Adrenal gland (tissue), 12 donors: Measurements from ENCODE around the gene PPM1J. TPM values are rescaled to one million over a fixed set of nuclear protein-coding genes. Genes with fewer than 3 reads are reported as not detected.
"Not testable (repeated sequence)": the region's sequence is repeated elsewhere in the genome, so short reads cannot be mapped to it uniquely, and the experiment has no call there.

Experiments
- DNase-seq, 7 donors: peaks; one replicate each; pipeline ENCODE4 v3.0.0-alpha.2; 2019 to 2020
- H3K27ac ChIP-seq, 5 donors: fragments of 200-600 bp; sonication (generic) in 4 of 5; 1 replicate in 3 of 5; 2 replicates in 2 of 5; pipeline versions ENCODE4 v1.5.1 to v1.8.0; 2016 to 2020; ENCODE audit warnings: mild to moderate bottlenecking in 1 of 5
- H3K27me3 ChIP-seq: fragments of 200-600 bp; 2 replicates; pipeline ENCODE4 v1.8.0; 2021
- H3K36me3 ChIP-seq, 2 donors: fragments of 200-600 bp; replicated peaks in 1 of 2; 1 replicate in 1 of 2; 2 replicates in 1 of 2; pipeline versions ENCODE4 v1.5.1 to v1.8.0; 2018 to 2022
- H3K4me1 ChIP-seq, 2 donors: fragments of 200-600 bp; replicated peaks in 1 of 2; 1 replicate in 1 of 2; 2 replicates in 1 of 2; pipeline versions ENCODE4 v1.5.1 to v1.8.0; 2018 to 2021
- H3K4me3 ChIP-seq, 4 donors: fragments of 200-600 bp; sonication (generic) in 3 of 4; one replicate each; pipeline ENCODE4 v1.5.1; 2016 to 2018
- H3K9me3 ChIP-seq, 3 donors: fragments of 200-600 bp; sonication (generic) in 1 of 3; replicated peaks in 1 of 3; 1 replicate in 2 of 3; 2 replicates in 1 of 3; pipeline versions ENCODE4 v1.5.1 to v1.8.0; 2016 to 2021
- POLR2A ChIP-seq, 2 donors: fragments of 450-650 bp; IDR thresholded peaks; one replicate each; pipeline ENCODE4 v1.6.1; 2017; ENCODE audit warnings: antibody characterized with exemption in 2 of 2, mild to moderate bottlenecking in 2 of 2, moderate library complexity in 1 of 2
- WGBS, 4 donors: extraction: QIAGEN DNeasy Blood & Tissue Kit in 2 of 4; methylation state at CpG; one replicate each; pipeline versions ENCODE4 v1.1.5 to v1.1.7; 2013 to 2017; 5-methylcytosine and 5-hydroxymethylcytosine counted together
- intact Hi-C, 2 donors: fragments of 100-400 bp; cut with DNase I; formaldehyde crosslinking; loops; one replicate each; pipeline versions ENCODE4 v1.14.1 to v1.15.0; 2022 to 2023
- polyA plus RNA-seq, 3 donors: library from polyadenylated mRNA; stranded (reverse); fragments of 200-250 nt in 2 of 3; fragments of 350-450 nt in 1 of 3; fragmentation: Illumina TruSeq in 1 of 3; extraction: RNeasy Lipid Tissue Mini Kit (QIAGEN cat#74804) in 1 of 3; gene quantifications; one replicate each; pipeline ENCODE4 v1.2.3, GENCODE V29; 2013 to 2014
- total RNA-seq, 9 donors: library from RNA; depleted of rRNA in 4 of 9; stranded (reverse); fragments of >200 nt in 4 of 9; fragments of 120-200 nt in 1 of 9; fragmentation: NEBNext Ultra II Directional in 1 of 9; extraction: Animal tissue kit (Norgen Biotek cat#: 25700) in 1 of 9; gene quantifications; one replicate each; pipeline versions ENCODE4 v1.1.0 to v1.2.4, GENCODE V29; 2013 to 2023
- TF ChIP-seq, protein P1 (sequence below), 6 experiments: fragments of 450-650 bp in 4 of 6; fragments of 200-600 bp in 2 of 6; sonication (generic) in 1 of 6; IDR thresholded peaks; 1 replicate in 5 of 6; 2 replicates in 1 of 6; pipeline versions ENCODE4 v1.5.1 to v1.8.0; 2016 to 2021; ENCODE audit warnings: antibody characterized with exemption in 6 of 6, mild to moderate bottlenecking in 2 of 6, moderate library complexity in 1 of 6
- donor health status: healthy with polysubstance abuse.
- donor health status: Bipolar disorder and iron deficiency.
- donor health status: DM: yes; HTN: yes; CAD: no.
- donor health status: DM: no; HTN: no; CAD: no.
- donor health status: DM: no; HTN: no; CAD: no.
- donor health status: DM: yes; HTN: yes; CAD: no.

PPM1J gene
- total and polyA plus RNA-seq, 12 donors: 0.31 to 5.1 (median 1.0) TPM; not detected in 1

DNA sequence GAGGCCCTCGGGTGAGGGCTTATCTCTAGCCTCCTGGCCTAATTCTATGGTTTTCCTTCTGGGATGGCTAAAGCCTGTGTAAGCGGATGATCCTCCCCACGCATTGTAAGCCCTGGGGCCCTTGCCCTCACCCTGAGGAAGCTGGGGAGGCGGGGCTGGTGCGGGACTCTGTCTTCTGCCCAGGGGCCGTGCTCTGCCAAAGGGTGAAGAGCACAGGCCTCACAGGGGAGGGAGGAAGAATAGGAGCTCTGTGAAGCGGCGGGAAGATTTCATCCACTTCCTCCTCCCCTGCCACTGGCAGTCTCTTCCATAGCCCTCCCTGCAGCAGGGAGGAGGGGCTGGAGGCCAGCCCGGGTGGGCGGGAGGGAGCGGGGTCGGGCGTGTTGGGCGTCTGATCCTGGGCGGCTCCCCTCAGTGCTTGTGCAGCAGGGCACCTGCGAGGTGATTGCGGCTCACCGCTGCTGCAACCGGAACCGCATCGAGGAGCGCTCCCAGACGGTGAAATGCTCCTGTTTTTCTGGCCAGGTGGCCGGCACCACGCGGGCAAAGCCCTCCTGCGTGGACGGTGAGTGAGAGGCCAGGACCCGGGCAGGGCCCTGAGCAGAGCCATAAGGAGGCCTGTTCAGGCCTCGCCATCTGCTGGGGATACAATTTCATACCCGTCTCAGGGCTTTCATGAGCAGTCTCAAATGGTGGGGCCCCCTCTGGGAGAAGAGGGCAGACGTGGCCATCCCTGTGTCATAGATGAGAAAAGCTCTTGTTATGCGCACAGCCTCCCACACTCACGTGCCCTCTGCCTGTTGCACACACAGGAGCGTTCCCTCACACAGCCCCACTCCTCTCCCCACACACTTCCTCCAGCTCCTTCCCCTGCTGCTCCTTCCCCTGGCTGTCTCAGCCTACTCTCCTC is 7.7 kb upstream of the PPM1J start:
- intact Hi-C loops: loop anchor here in 1 of 2 donors (10.0 kb wide), 1 partner anchor 322 kb away; no protein-coding TSS in a partner anchor
- peak overlapping the region in 1 of 4 donors; percentile 38 for H3K4me3 ChIP-seq
- H3K9me3 ChIP-seq: no peaks in the 10 kb centered on the region
- TF ChIP-seq, protein P1, sequence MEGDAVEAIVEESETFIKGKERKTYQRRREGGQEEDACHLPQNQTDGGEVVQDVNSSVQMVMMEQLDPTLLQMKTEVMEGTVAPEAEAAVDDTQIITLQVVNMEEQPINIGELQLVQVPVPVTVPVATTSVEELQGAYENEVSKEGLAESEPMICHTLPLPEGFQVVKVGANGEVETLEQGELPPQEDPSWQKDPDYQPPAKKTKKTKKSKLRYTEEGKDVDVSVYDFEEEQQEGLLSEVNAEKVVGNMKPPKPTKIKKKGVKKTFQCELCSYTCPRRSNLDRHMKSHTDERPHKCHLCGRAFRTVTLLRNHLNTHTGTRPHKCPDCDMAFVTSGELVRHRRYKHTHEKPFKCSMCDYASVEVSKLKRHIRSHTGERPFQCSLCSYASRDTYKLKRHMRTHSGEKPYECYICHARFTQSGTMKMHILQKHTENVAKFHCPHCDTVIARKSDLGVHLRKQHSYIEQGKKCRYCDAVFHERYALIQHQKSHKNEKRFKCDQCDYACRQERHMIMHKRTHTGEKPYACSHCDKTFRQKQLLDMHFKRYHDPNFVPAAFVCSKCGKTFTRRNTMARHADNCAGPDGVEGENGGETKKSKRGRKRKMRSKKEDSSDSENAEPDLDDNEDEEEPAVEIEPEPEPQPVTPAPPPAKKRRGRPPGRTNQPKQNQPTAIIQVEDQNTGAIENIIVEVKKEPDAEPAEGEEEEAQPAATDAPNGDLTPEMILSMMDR (IDR thresholded peaks at IDR 0.05): no peak
- no peak for TF ChIP-seq POLR2A (IDR thresholded peaks at IDR 0.05)
- H3K36me3 ChIP-seq: no peaks in the 10 kb centered on the region
- DNase-seq: no peak
- no peaks in the 10 kb centered on the region for H3K27me3 ChIP-seq
- H3K4me1 ChIP-seq: peaks cover 0 to 9% of the 10 kb centered on the region in 2 donors
- 29 to 41% (median 36%) methylated on average over 9 to 35 of the region's 35 CpGs for WGBS, 4 donors
- H3K27ac ChIP-seq: no peak overlapping the region

DNA sequence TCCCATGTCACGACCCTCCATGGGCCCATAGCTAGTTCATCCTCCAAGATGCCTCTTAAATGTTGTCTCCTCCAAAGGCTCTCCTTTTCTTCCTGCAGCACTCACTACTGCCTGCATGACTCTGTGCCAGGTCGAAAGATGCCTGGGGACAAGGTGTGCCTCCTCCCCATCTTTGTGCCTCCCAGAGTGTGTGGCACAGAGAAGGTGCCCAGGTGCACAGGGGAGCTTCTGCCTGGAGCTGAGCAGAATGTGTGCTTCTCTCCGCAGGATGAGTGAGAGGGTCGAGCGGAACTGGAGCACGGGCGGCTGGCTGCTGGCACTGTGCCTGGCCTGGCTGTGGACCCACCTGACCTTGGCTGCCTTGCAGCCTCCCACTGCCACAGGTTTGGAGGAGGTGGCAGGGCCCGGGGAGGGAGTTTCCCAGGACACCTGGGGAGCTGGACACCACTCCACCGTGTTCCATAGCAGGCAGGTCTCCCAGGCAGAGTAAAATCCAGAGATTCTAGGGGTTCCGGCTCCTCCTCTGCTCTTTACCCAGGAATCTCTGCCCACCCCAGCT is 6.9 kb upstream of the PPM1J start:
- H3K36me3 ChIP-seq: no peaks in the 10 kb centered on the region
- H3K27me3 ChIP-seq: no peaks in the 10 kb centered on the region
- no peak overlapping the region for H3K4me3 ChIP-seq
- no peak for TF ChIP-seq POLR2A (IDR thresholded peaks at IDR 0.05)
- TF ChIP-seq, protein P1 (IDR thresholded peaks at IDR 0.05): no peak
- 48 to 60% (median 54%) methylated on average over 3 to 10 of the region's 10 CpGs for WGBS, 4 donors
- H3K27ac ChIP-seq: no peak overlapping the region
- DNase-seq: no peak
- intact Hi-C loops: loop anchor here in 1 of 2 donors (10.0 kb wide), 1 partner anchor 323 kb away; no protein-coding TSS in a partner anchor
- no peaks in the 10 kb centered on the region for H3K9me3 ChIP-seq
- H3K4me1 ChIP-seq: peaks cover 0 to 9% of the 10 kb centered on the region in 2 donors

- not testable (repeated sequence) for H3K36me3 ChIP-seq, H3K27me3 ChIP-seq, DNase-seq, H3K4me1 ChIP-seq, H3K27ac ChIP-seq, H3K9me3 ChIP-seq, H3K4me3 ChIP-seq
- WGBS, 4 donors: 83 to 90% (median 86%) methylated on average over 2 of the region's 2 CpGs
- intact Hi-C loops: loop anchor here in 1 of 2 donors (10.0 kb wide), 1 partner anchor 324 kb away; no protein-coding TSS in a partner anchor
Measured at GRCh38 chr1:112721294-112721693, 6.2 kb upstream of the PPM1J start.

GRCh38 chr1:112720800-112721199 is 5.7 kb upstream of the PPM1J start:
- 52 to 71% (median 56%) methylated on average over 3 of the region's 3 CpGs for WGBS, 4 donors
- intact Hi-C loops: loop anchor here in 1 of 2 donors (10.0 kb wide), 1 partner anchor 324 kb away; no protein-coding TSS in a partner anchor
- Histone ChIP-seq H3K36me3 (no peaks in the 10 kb centered on the region), H3K9me3 (no peaks in the 10 kb centered on the region), H3K27ac (no peak overlapping the region), H3K4me3 (no peak overlapping the region), H3K27me3 (no peaks in the 10 kb centered on the region), H3K4me1 (peaks cover 4 to 13% of the 10 kb centered on the region in 2 donors)
- DNase-seq: no peak
- TF ChIP-seq, protein P1 (IDR thresholded peaks at IDR 0.05): no peak
- no peak for TF ChIP-seq POLR2A (IDR thresholded peaks at IDR 0.05)
